ENCODE measurements around the gene ZDHHC13. TPM values are rescaled to one million over a fixed set of nuclear protein-coding genes. Genes with fewer than 3 reads are reported as not detected.

Gene ZDHHC13
- polyA plus RNA-seq, 2 of the 4 experiments (the other 2 are of a cell fraction), result 17.6 to 34.3 TPM

GRCh38 chr11:19160847-19161246, 43.9 kb downstream of the ZDHHC13 start:
- ATAC-seq, result no peak
- H3K4me1 ChIP-seq, result no peaks in the 10 kb centered on the region
- H3K27ac ChIP-seq, result no peak overlapping the region
- H3K9me3 ChIP-seq, result no peaks in the 10 kb centered on the region
- TF ChIP-seq RARB (CRISPR knock-in tag; IDR thresholded peaks at IDR 0.05), result no peak
- TF ChIP-seq MAX (IDR thresholded peaks at IDR 0.05), result no peak
- TF ChIP-seq BCL3 (IDR thresholded peaks at IDR 0.05), result no peak
- TF ChIP-seq RAD21 (conservative IDR thresholded peaks at IDR 0.05 in 1 of 2, IDR thresholded peaks at IDR 0.05 in 1 of 2), result no peak
- TF ChIP-seq HOXB5 (CRISPR knock-in tag; IDR thresholded peaks at IDR 0.05), result no peak
- TF ChIP-seq HES2 (IDR thresholded peaks at IDR 0.05), result no peak
- TF ChIP-seq ZSCAN20 (CRISPR knock-in tag; IDR thresholded peaks at IDR 0.05), result no peak
- no peak for TF ChIP-seq CHD4 (IDR thresholded peaks at IDR 0.05; ENCODE audit: borderline replicate concordance)
- no peak for TF ChIP-seq KDM1A (IDR thresholded peaks at IDR 0.05; ENCODE audit: low read depth)
- TF ChIP-seq NFE2L2 (conservative IDR thresholded peaks at IDR 0.05; ENCODE audit: low read length), result no peak
- no peak for TF ChIP-seq RNF2 (IDR thresholded peaks at IDR 0.05; ENCODE audit: borderline replicate concordance, low read depth)
- TF ChIP-seq GATA3 (IDR thresholded peaks at IDR 0.05; ENCODE audit: borderline replicate concordance), result no peak
- TF ChIP-seq TFCP2L1 (CRISPR knock-in tag; IDR thresholded peaks at IDR 0.05), result no peak
- no peak for TF ChIP-seq MAFK (IDR thresholded peaks at IDR 0.05; ENCODE audit: partially characterized antibody)
- no peak for TF ChIP-seq SMC3 (IDR thresholded peaks at IDR 0.05)
- no peak for TF ChIP-seq USF2 (IDR thresholded peaks at IDR 0.05)
- no peak for TF ChIP-seq E2F6 (IDR thresholded peaks at IDR 0.05; ENCODE audit: borderline replicate concordance, low read depth)
- TF ChIP-seq HMGXB4 (CRISPR knock-in tag; IDR thresholded peaks at IDR 0.05; ENCODE audit: borderline replicate concordance), result no peak
- ChIA-PET CTCF (interaction anchor here (1.0 to 2.0 kb wide), 3 partner anchors 12 to 393 kb away, joined by 3 to 6 read pairs (median 4); no protein-coding TSS in a partner anchor), POLR2A (no interaction called here)
- H3K4me2 ChIP-seq, result no peak overlapping the region
- DNase-seq (ENCODE audit: low read depth in 1 of 2, low spot score in 1 of 2), result peak in 1 of 2 experiments; percentile 13
- H3K4me3 ChIP-seq, result no peak overlapping the region
- WGBS (ENCODE audit: missing lambda C conversion rate), result 93% methylated on average over 6 of the region's 6 CpGs
- no peak for FAIRE-seq

- no peak overlapping the region for H3K4me2 ChIP-seq
- no peaks in the 10 kb centered on the region for H3K9me3 ChIP-seq
- CTCF ChIA-PET, result interaction anchor here (1.0 to 2.0 kb wide), 3 partner anchors 11 to 392 kb away, joined by 3 to 6 read pairs (median 4); no protein-coding TSS in a partner anchor
- no peak overlapping the region for H3K27ac ChIP-seq
- TF ChIP-seq MAZ (IDR thresholded peaks at IDR 0.05; ENCODE audit: borderline replicate concordance, low read depth, low read length), result no peak
- no peak for TF ChIP-seq ESRRA (IDR thresholded peaks at IDR 0.05; ENCODE audit: borderline replicate concordance, low read length)
- TF ChIP-seq MYC (IDR thresholded peaks at IDR 0.05; ENCODE audit: borderline replicate concordance, low read length), result no peak
- TF ChIP-seq RFX5 (IDR thresholded peaks at IDR 0.05), result no peak
- TF ChIP-seq ATOH8 (CRISPR knock-in tag; IDR thresholded peaks at IDR 0.05; ENCODE audit: low read depth), result no peak
- no peak for TF ChIP-seq HEYL (CRISPR knock-in tag; IDR thresholded peaks at IDR 0.05)
- no peak for TF ChIP-seq MAFK (IDR thresholded peaks at IDR 0.05; ENCODE audit: partially characterized antibody)
- no peak for TF ChIP-seq HOXB5 (CRISPR knock-in tag; IDR thresholded peaks at IDR 0.05)
- TF ChIP-seq ELK1 (IDR thresholded peaks at IDR 0.05; ENCODE audit: low read depth, low read length), result no peak
- no peak for TF ChIP-seq HOXA7 (CRISPR knock-in tag; IDR thresholded peaks at IDR 0.05)
- no peak for TF ChIP-seq BCL3 (IDR thresholded peaks at IDR 0.05)
- TF ChIP-seq FOSB (CRISPR knock-in tag; IDR thresholded peaks at IDR 0.05), result no peak
- TF ChIP-seq CHD4 (IDR thresholded peaks at IDR 0.05; ENCODE audit: borderline replicate concordance), result no peak
- no peak for TF ChIP-seq MAX (IDR thresholded peaks at IDR 0.05)
- no peak for TF ChIP-seq HDAC2 (IDR thresholded peaks at IDR 0.05)
- no peak for TF ChIP-seq CBX2 (IDR thresholded peaks at IDR 0.05; ENCODE audit: borderline replicate concordance, low read depth)
- no peaks in the 10 kb centered on the region for H3K4me1 ChIP-seq
- DNase-seq (ENCODE audit: low read depth in 1 of 2, low spot score in 1 of 2) (no peak), FAIRE-seq (no peak), ATAC-seq (no peak)
- POLR2A ChIA-PET, result no interaction called here
- 95% methylated on average over 2 of the region's 2 CpGs for WGBS (ENCODE audit: missing lambda C conversion rate)
- no peak overlapping the region for H3K4me3 ChIP-seq
These were observed 44.7 kb downstream of the ZDHHC13 start for GRCh38 chr11:19161651-19162050.
